Panc1 (cell line): Measurements from ENCODE around the gene USP27X. TPM values are rescaled to one million over a fixed set of nuclear protein-coding genes. Genes with fewer than 3 reads are reported as not detected.

Source experiments
- ATAC-seq: fragments of 200-7000 bp; cut with Tn5 transposase; 2 replicates; pipeline ENCODE4 v1.9.1; 2020; ENCODE audit warnings: mild to moderate bottlenecking, moderate library complexity
- BruUV-seq: library from RNA; stranded (reverse); fragments of 400-500 nt; replicated peaks from 2 replicates; lab custom pipeline; 2021; lab: Mats Ljungman, UMichigan
- CTCF ChIA-PET: fragments of 300-600 bp; sonication (Branson Sonifier 250); formaldehyde crosslinking; loops from one replicate; lab custom pipeline; 2022; ENCODE audit warnings: antibody characterized with exemption; lab: Charles Lee
- POLR2A ChIA-PET: fragments of 300-600 bp; sonication (Branson Sonifier 250); formaldehyde crosslinking; loops from one replicate; lab custom pipeline; 2022; ENCODE audit warnings: antibody characterized with exemption; lab: Charles Lee
- DNase-seq: peaks from one replicate; pipeline ENCODE4 v3.0.0-alpha.2; 2010; ENCODE audit warnings: low read depth, low spot score
- H3K27ac ChIP-seq: 2 replicates; pipeline ENCODE4 v1.5.1; 2011; ENCODE audit warnings: mild to moderate bottlenecking, low read length, inconsistent platforms
- H3K27me3 ChIP-seq: fragments of 200-500 bp; sonication (Bioruptor generic); 2 replicates; pipeline ENCODE4 v1.6.0; 2014; ENCODE audit warnings: low read length, inconsistent platforms; ENCODE audit not compliant: control insufficient read depth, insufficient read depth
- H3K36me3 ChIP-seq: fragments of 200-500 bp; sonication (Bioruptor generic); 2 replicates; pipeline ENCODE4 v1.5.1; 2014; ENCODE audit warnings: inconsistent platforms, mild to moderate bottlenecking, low read length, moderate library complexity; ENCODE audit not compliant: control insufficient read depth, insufficient read depth
- H3K4me1 ChIP-seq: 2 replicates; pipeline ENCODE4 v1.5.1; 2011; ENCODE audit warnings: inconsistent platforms, mild to moderate bottlenecking, low read length, moderate library complexity; ENCODE audit not compliant: control insufficient read depth, insufficient read depth
- H3K4me3 ChIP-seq, 2 experiments: 2 replicates each; pipeline ENCODE4 v1.5.1; 2011 to 2012; ENCODE audit warnings: low read depth in 2 of 2, low read length in 2 of 2, mild to moderate bottlenecking in 2 of 2, inconsistent platforms in 1 of 2, moderate library complexity in 1 of 2
- H3K9me3 ChIP-seq: fragments of 200-500 bp; sonication (Bioruptor generic); 2 replicates; pipeline ENCODE4 v1.5.1; 2014; ENCODE audit warnings: low read depth, mild to moderate bottlenecking, inconsistent platforms, low read length, moderate library complexity; ENCODE audit not compliant: control insufficient read depth, insufficient read depth
- POLR2AphosphoS5 ChIP-seq: IDR thresholded peaks from 2 replicates; pipeline ENCODE4 v1.6.1; 2012; ENCODE audit warnings: mild to moderate bottlenecking, low read depth, low read length, moderate library complexity
- REST ChIP-seq, 2 experiments: IDR thresholded peaks; 2 replicates each; pipeline ENCODE4 v1.6.1; 2011 to 2012; ENCODE audit warnings: low read depth in 2 of 2, control low read depth in 1 of 2, low read length in 1 of 2, mild to moderate bottlenecking in 1 of 2, moderate library complexity in 1 of 2; ENCODE audit not compliant: insufficient read depth in 1 of 2
- SIN3A ChIP-seq: IDR thresholded peaks from 2 replicates; pipeline ENCODE4 v1.6.1; 2012; ENCODE audit warnings: low read depth, mild to moderate bottlenecking, low read length, moderate library complexity, borderline replicate concordance; ENCODE audit not compliant: insufficient read depth
- TCF7L2 ChIP-seq: IDR thresholded peaks from 2 replicates; pipeline ENCODE4 v1.6.1; 2011; ENCODE audit warnings: mild to moderate bottlenecking, low read depth, low read length, inconsistent platforms
- in situ Hi-C: cut with HindIII; loops from 2 replicates; pipeline ENCODE4 v1.10.0; 2016; ENCODE audit warnings: low sequenced_read_pairs, low pct_unique_long_range_greater_than_20kb
- intact Hi-C: fragments of 100-400 bp; cut with micrococcal nuclease; formaldehyde crosslinking; loops from one replicate; pipeline ENCODE4 v1.10.0; 2022; ENCODE audit not compliant: unreplicated experiment
- total RNA-seq: library from RNA; stranded (reverse); gene quantifications from one replicate; pipeline ENCODE4 v1.2.1, GENCODE V29; 2021; ENCODE audit not compliant: unreplicated experiment
- TF ChIP-seq, protein P1 (sequence below): fragments of 450-650 bp; IDR thresholded peaks from 2 replicates; pipeline ENCODE4 v1.5.1; 2017; ENCODE audit warnings: mild to moderate bottlenecking

Gene USP27X
- total RNA-seq, 1 experiment from 2014 or later: 3.1 TPM

DNA sequence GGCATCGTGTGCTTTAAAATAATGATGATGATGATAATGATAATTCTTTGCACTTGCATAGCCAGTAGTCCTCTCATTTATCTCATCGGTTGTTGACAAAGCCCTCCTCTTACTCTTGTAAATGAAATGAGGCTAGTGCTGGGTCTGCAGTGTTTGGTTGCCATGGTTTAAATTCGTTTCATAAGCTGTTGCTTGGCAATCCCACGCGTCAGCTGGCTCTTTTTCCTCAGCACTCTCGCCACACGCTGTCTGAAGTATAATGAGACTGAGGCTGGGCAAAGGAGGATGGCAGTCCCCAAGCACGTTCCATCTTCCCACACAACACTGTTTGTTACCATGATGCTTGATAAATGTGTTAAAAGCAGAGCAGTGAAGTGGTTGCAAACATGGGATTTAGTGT is 34.7 kb upstream of the USP27X start:
- no TSS peak for BruUV-seq
- no peaks in the 10 kb centered on the region for H3K36me3 ChIP-seq
- DNase-seq (no peak), ATAC-seq (no peak)
- H3K27me3 ChIP-seq: peaks cover 1% of the 10 kb centered on the region; the same call in 1 of the 2 replicates
- no peak for TF ChIP-seq TCF7L2
- TF ChIP-seq, protein P1, sequence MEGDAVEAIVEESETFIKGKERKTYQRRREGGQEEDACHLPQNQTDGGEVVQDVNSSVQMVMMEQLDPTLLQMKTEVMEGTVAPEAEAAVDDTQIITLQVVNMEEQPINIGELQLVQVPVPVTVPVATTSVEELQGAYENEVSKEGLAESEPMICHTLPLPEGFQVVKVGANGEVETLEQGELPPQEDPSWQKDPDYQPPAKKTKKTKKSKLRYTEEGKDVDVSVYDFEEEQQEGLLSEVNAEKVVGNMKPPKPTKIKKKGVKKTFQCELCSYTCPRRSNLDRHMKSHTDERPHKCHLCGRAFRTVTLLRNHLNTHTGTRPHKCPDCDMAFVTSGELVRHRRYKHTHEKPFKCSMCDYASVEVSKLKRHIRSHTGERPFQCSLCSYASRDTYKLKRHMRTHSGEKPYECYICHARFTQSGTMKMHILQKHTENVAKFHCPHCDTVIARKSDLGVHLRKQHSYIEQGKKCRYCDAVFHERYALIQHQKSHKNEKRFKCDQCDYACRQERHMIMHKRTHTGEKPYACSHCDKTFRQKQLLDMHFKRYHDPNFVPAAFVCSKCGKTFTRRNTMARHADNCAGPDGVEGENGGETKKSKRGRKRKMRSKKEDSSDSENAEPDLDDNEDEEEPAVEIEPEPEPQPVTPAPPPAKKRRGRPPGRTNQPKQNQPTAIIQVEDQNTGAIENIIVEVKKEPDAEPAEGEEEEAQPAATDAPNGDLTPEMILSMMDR: no peak
- TF ChIP-seq REST (IDR thresholded peaks at IDR 0.05; ENCODE audit: insufficient read depth in 1 of 2, low read depth in 2 of 2, low read length in 1 of 2): no peak
- TF ChIP-seq SIN3A: no peak
- no peak for TF ChIP-seq POLR2AphosphoS5
- CTCF ChIA-PET: no interaction called here
- H3K9me3 ChIP-seq: no peaks in the 10 kb centered on the region
- no peak overlapping the region for H3K27ac ChIP-seq
- intact Hi-C loops (no loop called here), in situ Hi-C loops (no loop called here)
- H3K4me3 ChIP-seq: no peak overlapping the region
- POLR2A ChIA-PET: no interaction called here
- no peaks in the 10 kb centered on the region for H3K4me1 ChIP-seq

DNA sequence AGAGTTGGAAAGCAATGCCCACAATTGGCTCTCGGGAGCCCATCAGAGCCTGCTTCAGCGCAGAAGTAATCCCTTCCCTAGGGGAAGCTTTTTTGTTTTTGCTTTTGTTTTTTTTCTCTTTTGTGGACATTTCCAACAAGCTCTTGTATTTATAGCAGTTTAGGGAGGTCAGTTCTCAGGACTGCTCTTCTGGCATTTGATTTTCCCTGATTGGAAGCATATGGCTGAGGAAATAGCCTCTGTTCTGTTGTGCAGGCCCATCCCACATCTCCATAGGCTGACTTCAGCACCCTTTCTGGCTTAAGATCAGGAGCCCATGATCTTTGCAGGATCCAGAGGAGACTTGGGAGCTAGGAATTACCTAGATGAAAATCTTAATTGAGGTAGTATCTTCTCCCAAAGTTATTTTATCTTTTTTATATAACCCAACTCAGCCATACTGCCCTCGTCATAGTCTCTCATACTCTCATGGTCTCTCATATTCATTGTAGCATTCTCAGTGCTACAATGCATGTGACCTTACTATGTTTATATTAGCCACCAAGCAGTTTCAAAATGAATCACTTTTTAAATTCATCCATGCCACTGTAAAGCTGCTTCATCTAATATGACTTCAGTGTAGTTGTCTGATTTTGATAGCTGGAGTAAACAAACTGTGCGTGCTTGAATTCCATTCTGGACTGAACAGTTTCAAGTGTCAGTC is 33.4 kb upstream of the USP27X start:
- no peaks in the 10 kb centered on the region for H3K36me3 ChIP-seq
- BruUV-seq: no TSS peak
- CTCF ChIA-PET: no interaction called here
- no peaks in the 10 kb centered on the region for H3K9me3 ChIP-seq
- H3K4me1 ChIP-seq: no peaks in the 10 kb centered on the region
- in situ Hi-C loops: no loop called here
- DNase-seq: no peak
- peaks cover 3% of the 10 kb centered on the region; the same call in 1 of the 2 replicates for H3K27me3 ChIP-seq
- no peak for ATAC-seq
- POLR2A ChIA-PET: no interaction called here
- intact Hi-C loops: no loop called here
- H3K4me3 ChIP-seq: no peak overlapping the region
- H3K27ac ChIP-seq: no peak overlapping the region
- TF ChIP-seq POLR2AphosphoS5 (no peak), SIN3A (no peak), TCF7L2 (no peak), REST (IDR thresholded peaks at IDR 0.05; ENCODE audit: insufficient read depth in 1 of 2, low read depth in 2 of 2, low read length in 1 of 2) (no peak)
- TF ChIP-seq, protein P1: no peak
